Spleen (tissue), 7 donors: ENCODE measurements around the gene NUDT16L1.

Experiments
- POLR2A ChIP-seq, 3 donors: fragments of 450-650 bp; IDR thresholded peaks; one replicate each; pipeline ENCODE4 v1.5.1; 2017; ENCODE audit warnings: antibody characterized with exemption in 3 of 3, mild to moderate bottlenecking in 1 of 3
- POLR2AphosphoS5 ChIP-seq, 3 donors: sonication (generic); formaldehyde crosslinking; IDR thresholded peaks; one replicate each; pipeline ENCODE4 v1.5.1; 2017; ENCODE audit warnings: antibody characterized with exemption in 3 of 3
- TF ChIP-seq, protein P1 (sequence below), 11 experiments: fragments of 200-600 bp in 7 of 11; fragments of 450-650 bp in 4 of 11; sonication (generic) in 4 of 11; IDR thresholded peaks in 8 of 11; conservative IDR thresholded peaks in 3 of 11; 1 replicate in 7 of 11; 2 replicates in 4 of 11; pipeline versions ENCODE4 v1.4.0 to v1.8.0; 2016 to 2021; ENCODE audit warnings: antibody characterized with exemption in 11 of 11, inconsistent platforms in 4 of 11, mild to moderate bottlenecking in 1 of 11
- donor health status: DM: no; HTN: no; CAD: no; lungs with moderate emphysema.
- donor health status: DM: no; HTN: no; CAD: no.
- donor health status: DM: no; HTN: no; CAD: no.

DNA sequence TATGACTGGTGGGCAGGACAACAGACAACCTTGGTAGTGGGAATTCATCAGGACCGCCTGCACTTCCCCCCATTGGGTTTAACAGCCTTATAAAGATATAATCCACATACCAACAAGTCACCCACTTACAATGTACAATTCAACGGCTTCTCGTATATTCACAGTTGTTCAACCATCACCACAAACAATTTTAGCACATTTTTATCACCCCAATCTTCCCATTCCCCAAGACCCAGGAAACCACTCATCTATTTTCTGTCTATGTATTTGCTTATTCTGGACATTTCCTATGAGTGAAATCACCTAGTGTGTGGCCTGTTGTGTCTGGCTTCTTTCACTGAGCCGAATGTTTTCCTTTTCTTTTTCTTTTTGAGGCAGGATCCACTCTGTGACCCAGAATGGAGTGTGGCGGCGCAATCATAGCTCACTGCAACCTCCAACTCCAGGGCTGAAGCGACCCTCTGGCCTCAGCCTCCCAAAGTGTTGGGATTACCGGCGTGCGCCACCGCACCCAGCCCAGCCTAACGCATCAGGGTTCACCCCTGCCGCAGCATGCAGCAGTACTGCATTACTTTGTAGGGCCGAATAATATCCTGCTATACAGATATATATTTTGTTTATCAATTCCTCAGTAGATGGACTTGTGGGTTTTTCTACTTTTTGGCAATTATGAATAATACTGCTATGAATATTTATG is 29.9 kb downstream of the NUDT16L1 start:
- TF ChIP-seq, protein P1, sequence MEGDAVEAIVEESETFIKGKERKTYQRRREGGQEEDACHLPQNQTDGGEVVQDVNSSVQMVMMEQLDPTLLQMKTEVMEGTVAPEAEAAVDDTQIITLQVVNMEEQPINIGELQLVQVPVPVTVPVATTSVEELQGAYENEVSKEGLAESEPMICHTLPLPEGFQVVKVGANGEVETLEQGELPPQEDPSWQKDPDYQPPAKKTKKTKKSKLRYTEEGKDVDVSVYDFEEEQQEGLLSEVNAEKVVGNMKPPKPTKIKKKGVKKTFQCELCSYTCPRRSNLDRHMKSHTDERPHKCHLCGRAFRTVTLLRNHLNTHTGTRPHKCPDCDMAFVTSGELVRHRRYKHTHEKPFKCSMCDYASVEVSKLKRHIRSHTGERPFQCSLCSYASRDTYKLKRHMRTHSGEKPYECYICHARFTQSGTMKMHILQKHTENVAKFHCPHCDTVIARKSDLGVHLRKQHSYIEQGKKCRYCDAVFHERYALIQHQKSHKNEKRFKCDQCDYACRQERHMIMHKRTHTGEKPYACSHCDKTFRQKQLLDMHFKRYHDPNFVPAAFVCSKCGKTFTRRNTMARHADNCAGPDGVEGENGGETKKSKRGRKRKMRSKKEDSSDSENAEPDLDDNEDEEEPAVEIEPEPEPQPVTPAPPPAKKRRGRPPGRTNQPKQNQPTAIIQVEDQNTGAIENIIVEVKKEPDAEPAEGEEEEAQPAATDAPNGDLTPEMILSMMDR (IDR thresholded peaks at IDR 0.05 in 8 of 11, conservative IDR thresholded peaks at IDR 0.05 in 3 of 11) = no peak
- TF ChIP-seq POLR2AphosphoS5 (IDR thresholded peaks at IDR 0.05) (no peak), POLR2A (IDR thresholded peaks at IDR 0.05) (no peak)
